GM12878 (cell line): Measurements from ENCODE around the gene HS1BP3. TPM values are rescaled to one million over a fixed set of nuclear protein-coding genes. Genes with fewer than 3 reads are reported as not detected.

ENCODE experiments used
- ATAC-seq: fragments of 200-7000 bp; cut with Tn5 transposase; 3 replicates; pipeline ENCODE4 v1.9.1; 2020; ENCODE audit warnings: mild to moderate bottlenecking, moderate library complexity
- BruUV-seq: library from RNA; stranded (reverse); fragments of 400-500 nt; replicated peaks from 2 replicates; lab custom pipeline; 2021; lab: Mats Ljungman, UMichigan
- CTCF ChIA-PET: fragments of 300-600 bp; sonication (Branson Sonifier 250); formaldehyde crosslinking; extraction: SDS; loops from one replicate; lab custom pipeline; 2021; ENCODE audit warnings: inconsistent platforms; lab: Yijun Ruan, JAX
- POLR2A ChIA-PET: fragments of 350-600 bp; formaldehyde crosslinking; extraction: SDS; loops from one replicate; lab custom pipeline; 2021; ENCODE audit warnings: inconsistent platforms; lab: Charles Lee
- RAD21 ChIA-PET: fragments of 300-600 bp; sonication (Branson Sonifier 250); formaldehyde crosslinking; loops from one replicate; lab custom pipeline; 2023; ENCODE audit warnings: antibody characterized with exemption; ENCODE audit not compliant: unreplicated experiment; lab: Charles Lee
- SMC1A ChIA-PET: fragments of 300-600 bp; sonication (Branson Sonifier 250); formaldehyde crosslinking; loops from one replicate; lab custom pipeline; 2023; ENCODE audit not compliant: unreplicated experiment, uncharacterized antibody; lab: Charles Lee
- DNase-seq: peaks from one replicate; pipeline ENCODE4 v3.0.0-alpha.2; 2011; ENCODE audit warnings: low read depth, low spot score
- FAIRE-seq: peaks from 3 replicates; lab custom pipeline; 2011; peaks lifted over from hg19 to GRCh38; lab: Jason Lieb, UNC
- H2AFZ ChIP-seq: 2 replicates; pipeline ENCODE4 v1.6.0; 2011; ENCODE audit warnings: low read depth, low read length, control low read depth; ENCODE audit not compliant: control insufficient read depth
- H3K27ac ChIP-seq: 2 replicates; pipeline ENCODE4 v1.5.1; 2011; ENCODE audit warnings: control low read depth; ENCODE audit not compliant: control insufficient read depth, insufficient read depth
- H3K27me3 ChIP-seq, 2 experiments: replicated peaks in 1 of 2; 2 replicates each; pipeline versions ENCODE4 v1.6.0 to v1.6.1; 2011; ENCODE audit warnings: low read length in 1 of 2; ENCODE audit not compliant: control insufficient read depth in 2 of 2, insufficient read depth in 2 of 2
- H3K36me3 ChIP-seq, 2 experiments: 2 replicates each; pipeline ENCODE4 v1.5.1; 2011; ENCODE audit warnings: low read length in 1 of 2; ENCODE audit not compliant: control insufficient read depth in 2 of 2, insufficient read depth in 2 of 2
- H3K4me1 ChIP-seq: 2 replicates; pipeline ENCODE4 v1.6.1; 2011; ENCODE audit warnings: mild to moderate bottlenecking, low read length, moderate library complexity, mixed read lengths; ENCODE audit not compliant: control insufficient read depth, insufficient read depth
- H3K4me2 ChIP-seq: 2 replicates; pipeline ENCODE4 v1.6.0; 2011; ENCODE audit warnings: control low read depth; ENCODE audit not compliant: control insufficient read depth, insufficient read depth
- H3K4me3 ChIP-seq: fragments of 200-600 bp; sonication (generic); 2 replicates; pipeline ENCODE4 v1.5.1; 2016
- H3K79me2 ChIP-seq: 2 replicates; pipeline ENCODE4 v1.6.0; 2011; ENCODE audit warnings: low read length; ENCODE audit not compliant: control insufficient read depth, insufficient read depth
- H3K9ac ChIP-seq: 2 replicates; pipeline ENCODE4 v1.8.0; 2011; ENCODE audit warnings: low read length, control low read depth, mixed read lengths; ENCODE audit not compliant: control insufficient read depth, insufficient read depth
- H3K9me3 ChIP-seq: replicated peaks from 3 replicates; pipeline ENCODE4 v1.5.1; 2011; ENCODE audit warnings: mild to moderate bottlenecking, low read length; ENCODE audit not compliant: control insufficient read depth, insufficient read depth
- H4K20me1 ChIP-seq: 2 replicates; pipeline ENCODE4 v1.6.0; 2011; ENCODE audit not compliant: control insufficient read depth, insufficient read depth
- BACH1 ChIP-seq: fragments of 450-650 bp; IDR thresholded peaks from 2 replicates; pipeline ENCODE4 v1.6.1; 2017; ENCODE audit warnings: mild to moderate bottlenecking, borderline replicate concordance
- CBX5 ChIP-seq: sonication (generic); IDR thresholded peaks from 2 replicates; pipeline ENCODE4 v1.6.1; 2016; ENCODE audit warnings: low read depth, moderate library complexity, mild to moderate bottlenecking, inconsistent platforms
- CHD4 ChIP-seq: fragments of 200-600 bp; sonication (generic); IDR thresholded peaks from 2 replicates; pipeline ENCODE4 v1.6.1; 2016; ENCODE audit warnings: mild to moderate bottlenecking
- FOS ChIP-seq: IDR thresholded peaks from 3 replicates; pipeline ENCODE4 v1.6.1; 2011; ENCODE audit warnings: borderline replicate concordance; ENCODE audit not compliant: insufficient read length; ENCODE audit errors: extremely low read depth
- PML ChIP-seq: IDR thresholded peaks from 2 replicates; pipeline ENCODE4 v1.6.1; 2012; ENCODE audit warnings: low read length, inconsistent platforms
- POLR2A ChIP-seq: IDR thresholded peaks from 2 replicates; pipeline ENCODE4 v1.6.1; 2011; ENCODE audit warnings: low read depth, mild to moderate bottlenecking, low read length
- POLR2AphosphoS2 ChIP-seq: IDR thresholded peaks from 2 replicates; pipeline ENCODE4 v1.6.1; 2011; ENCODE audit warnings: low read depth, mild to moderate bottlenecking, low read length, improper control_type of control experiment, moderate library complexity
- RELA ChIP-seq: fragments of 450-650 bp; IDR thresholded peaks from 2 replicates; pipeline ENCODE4 v1.8.0; 2014; ENCODE audit warnings: borderline replicate concordance; ENCODE audit not compliant: partially characterized antibody
- SP1 ChIP-seq: IDR thresholded peaks from one replicate; pipeline ENCODE4 v1.6.1; 2011; ENCODE audit warnings: low read depth, low read length
- SRF ChIP-seq, 2 experiments: IDR thresholded peaks; 2 replicates each; pipeline ENCODE4 v1.6.1; 2011; ENCODE audit warnings: low read depth in 2 of 2, low read length in 2 of 2, mild to moderate bottlenecking in 1 of 2, moderate library complexity in 1 of 2
- WGBS: methylation state at CpG from one replicate; pipeline ENCODE4 v1.1.6; 2016; ENCODE audit warnings: low lambda C conversion rate; ENCODE audit not compliant: insufficient replicate concordance, insufficient coverage; ENCODE audit errors: missing lambda C conversion rate; 5-methylcytosine and 5-hydroxymethylcytosine counted together
- in situ Hi-C: fragments of 300-500 bp; cut with MboI; formaldehyde crosslinking; loops from 9 replicates; pipeline ENCODE4 v1.14.3; 2018; ENCODE audit warnings: mixed read lengths
- intact Hi-C: fragments of 100-400 bp; cut with micrococcal nuclease; formaldehyde crosslinking; loops from one replicate; pipeline ENCODE4 v1.14.2; 2022; ENCODE audit not compliant: unreplicated experiment
- polyA plus RNA-seq, 11 experiments: library from polyadenylated mRNA; depleted of rRNA in 4 of 11; unstranded in 6 of 11; stranded (reverse) in 5 of 11; fragments of >200 nt; fragmentation: Nextera tagmentation in 4 of 11; fragmentation: Illumina TruSeq in 1 of 11; extraction: Ambion mirVana in 4 of 11; extraction: Trizol in 1 of 11; gene quantifications; 1 replicate in 1 of 11; 2 replicates in 10 of 11; pipeline versions ENCODE4 v1.2.1 to v1.2.3, GENCODE V29; 2011 to 2016; ENCODE audit warnings: inconsistent platforms in 2 of 11, missing spikeins in 2 of 11, low read depth in 1 of 11
- total RNA-seq, 4 experiments: library from RNA; depleted of rRNA in 3 of 4; stranded (reverse); fragments of >200 nt in 3 of 4; fragmentation: Illumina TruSeq in 1 of 4; extraction: Trizol in 1 of 4; gene quantifications; 2 replicates each; pipeline versions ENCODE4 v1.2.1 to v1.2.3, GENCODE V29; 2013 to 2021
- TF ChIP-seq, protein P1 (sequence below): IDR thresholded peaks from 2 replicates; pipeline ENCODE4 v1.6.1; 2012; ENCODE audit warnings: mild to moderate bottlenecking, low read depth, low read length
- TF ChIP-seq, protein P2 (sequence below): IDR thresholded peaks from 2 replicates; pipeline ENCODE4 v1.6.1; 2012; ENCODE audit warnings: low read depth, low read length, improper control_type of control experiment
- TF ChIP-seq, protein P3 (sequence below): IDR thresholded peaks from 2 replicates; pipeline ENCODE4 v1.6.1; 2012; ENCODE audit warnings: low read depth, low read length, improper control_type of control experiment
- TF ChIP-seq, protein P4 (sequence below), 3 experiments: IDR thresholded peaks in 2 of 3; conservative IDR thresholded peaks in 1 of 3; 2 replicates each; pipeline ENCODE4 v1.5.1; 2011; ENCODE audit warnings: low read depth in 3 of 3, low read length in 3 of 3, mild to moderate bottlenecking in 3 of 3, control low read depth in 2 of 3, moderate library complexity in 2 of 3, inconsistent platforms in 1 of 3, mixed read lengths in 1 of 3; ENCODE audit not compliant: control insufficient read depth in 2 of 3, insufficient read depth in 1 of 3; ENCODE audit errors: extremely low read depth in 1 of 3

HS1BP3 gene
- total and polyA plus RNA-seq, 10 of the 15 experiments (the other 5 are each of a cell fraction or from before 2014, with no cell fraction given) = 0.47 to 7.2 (median 4.6) TPM

DNA sequence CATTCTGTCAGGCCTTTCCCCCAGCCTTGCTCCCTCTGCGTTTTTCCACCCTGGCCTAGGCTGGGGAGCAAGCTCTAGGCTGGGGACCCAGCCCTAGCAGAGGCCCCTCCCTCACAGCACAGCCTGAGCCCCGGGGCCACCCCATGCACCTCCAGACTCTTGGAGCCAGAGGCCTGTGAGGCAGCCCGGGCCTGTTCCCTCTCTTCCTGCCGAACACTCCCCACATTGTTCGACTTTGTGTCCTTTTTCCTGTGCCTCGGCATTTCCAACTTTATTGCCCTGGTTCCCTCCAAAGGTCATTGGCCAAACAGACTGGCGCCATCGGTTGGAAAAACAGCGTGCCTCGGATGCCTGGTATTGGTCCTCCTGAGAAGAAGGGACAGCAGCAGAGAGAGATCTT lies 79.7 kb downstream of the HS1BP3 start (continued):
- TF ChIP-seq, protein P1, sequence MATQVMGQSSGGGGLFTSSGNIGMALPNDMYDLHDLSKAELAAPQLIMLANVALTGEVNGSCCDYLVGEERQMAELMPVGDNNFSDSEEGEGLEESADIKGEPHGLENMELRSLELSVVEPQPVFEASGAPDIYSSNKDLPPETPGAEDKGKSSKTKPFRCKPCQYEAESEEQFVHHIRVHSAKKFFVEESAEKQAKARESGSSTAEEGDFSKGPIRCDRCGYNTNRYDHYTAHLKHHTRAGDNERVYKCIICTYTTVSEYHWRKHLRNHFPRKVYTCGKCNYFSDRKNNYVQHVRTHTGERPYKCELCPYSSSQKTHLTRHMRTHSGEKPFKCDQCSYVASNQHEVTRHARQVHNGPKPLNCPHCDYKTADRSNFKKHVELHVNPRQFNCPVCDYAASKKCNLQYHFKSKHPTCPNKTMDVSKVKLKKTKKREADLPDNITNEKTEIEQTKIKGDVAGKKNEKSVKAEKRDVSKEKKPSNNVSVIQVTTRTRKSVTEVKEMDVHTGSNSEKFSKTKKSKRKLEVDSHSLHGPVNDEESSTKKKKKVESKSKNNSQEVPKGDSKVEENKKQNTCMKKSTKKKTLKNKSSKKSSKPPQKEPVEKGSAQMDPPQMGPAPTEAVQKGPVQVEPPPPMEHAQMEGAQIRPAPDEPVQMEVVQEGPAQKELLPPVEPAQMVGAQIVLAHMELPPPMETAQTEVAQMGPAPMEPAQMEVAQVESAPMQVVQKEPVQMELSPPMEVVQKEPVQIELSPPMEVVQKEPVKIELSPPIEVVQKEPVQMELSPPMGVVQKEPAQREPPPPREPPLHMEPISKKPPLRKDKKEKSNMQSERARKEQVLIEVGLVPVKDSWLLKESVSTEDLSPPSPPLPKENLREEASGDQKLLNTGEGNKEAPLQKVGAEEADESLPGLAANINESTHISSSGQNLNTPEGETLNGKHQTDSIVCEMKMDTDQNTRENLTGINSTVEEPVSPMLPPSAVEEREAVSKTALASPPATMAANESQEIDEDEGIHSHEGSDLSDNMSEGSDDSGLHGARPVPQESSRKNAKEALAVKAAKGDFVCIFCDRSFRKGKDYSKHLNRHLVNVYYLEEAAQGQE = no peak
- no peak for TF ChIP-seq SP1

DNA sequence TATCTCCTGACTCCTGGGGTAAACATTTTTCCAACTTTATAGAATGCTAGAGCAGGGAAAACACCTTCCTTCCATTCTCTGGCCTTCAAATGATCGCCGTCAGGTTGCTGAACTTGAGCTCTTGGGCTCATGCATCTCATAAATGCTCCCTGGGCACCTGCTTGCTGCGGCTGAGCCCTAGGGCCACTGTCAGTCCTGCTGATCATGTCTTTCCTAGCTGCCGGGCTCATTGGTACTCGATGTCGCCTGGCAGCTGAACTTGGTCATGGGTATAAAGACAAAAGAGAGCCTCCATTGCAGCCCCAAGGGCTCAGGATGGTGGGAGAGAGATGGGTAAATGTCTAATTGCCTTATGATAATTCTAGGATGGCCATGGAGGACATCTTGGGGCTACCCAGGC lies 80.6 kb downstream of the HS1BP3 start:
- SMC1A ChIA-PET = interaction anchor here (2.0 kb wide), 1 partner anchor 10 kb away, joined by 4 read pairs; no protein-coding TSS in a partner anchor
- CTCF ChIA-PET = no interaction called here
- no peak overlapping the region for H3K4me2 ChIP-seq
- intact Hi-C loops (no loop called here), in situ Hi-C loops (no loop called here)
- no peaks in the 10 kb centered on the region for H3K79me2 ChIP-seq
- no peak for DNase-seq
- H3K27me3 ChIP-seq = no peaks in the 10 kb centered on the region; a peak in 1 of 4 replicates
- no peak overlapping the region for H3K27ac ChIP-seq
- RAD21 ChIA-PET = no interaction called here
- no peaks in the 10 kb centered on the region for H4K20me1 ChIP-seq
- WGBS = 94% methylated on average over 6 of the region's 6 CpGs
- POLR2A ChIA-PET = no interaction called here
- no peak overlapping the region for H2AFZ ChIP-seq
- no peaks in the 10 kb centered on the region for H3K9me3 ChIP-seq
- ATAC-seq = no peak
- H3K36me3 ChIP-seq = no peaks in the 10 kb centered on the region
- no peak for FAIRE-seq
- H3K4me3 ChIP-seq = no peak overlapping the region
- BruUV-seq = no TSS peak
- no peak overlapping the region for H3K9ac ChIP-seq
- H3K4me1 ChIP-seq = no peaks in the 10 kb centered on the region
- TF ChIP-seq, protein P2, sequence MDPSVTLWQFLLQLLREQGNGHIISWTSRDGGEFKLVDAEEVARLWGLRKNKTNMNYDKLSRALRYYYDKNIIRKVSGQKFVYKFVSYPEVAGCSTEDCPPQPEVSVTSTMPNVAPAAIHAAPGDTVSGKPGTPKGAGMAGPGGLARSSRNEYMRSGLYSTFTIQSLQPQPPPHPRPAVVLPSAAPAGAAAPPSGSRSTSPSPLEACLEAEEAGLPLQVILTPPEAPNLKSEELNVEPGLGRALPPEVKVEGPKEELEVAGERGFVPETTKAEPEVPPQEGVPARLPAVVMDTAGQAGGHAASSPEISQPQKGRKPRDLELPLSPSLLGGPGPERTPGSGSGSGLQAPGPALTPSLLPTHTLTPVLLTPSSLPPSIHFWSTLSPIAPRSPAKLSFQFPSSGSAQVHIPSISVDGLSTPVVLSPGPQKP = no peak
- TF ChIP-seq, protein P3, sequence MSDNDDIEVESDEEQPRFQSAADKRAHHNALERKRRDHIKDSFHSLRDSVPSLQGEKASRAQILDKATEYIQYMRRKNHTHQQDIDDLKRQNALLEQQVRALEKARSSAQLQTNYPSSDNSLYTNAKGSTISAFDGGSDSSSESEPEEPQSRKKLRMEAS = no peak
- TF ChIP-seq PML (no peak), FOS (no peak), POLR2A (no peak), CHD4 (no peak), SRF (IDR thresholded peaks at IDR 0.05; ENCODE audit: low read depth in 2 of 2, low read length in 2 of 2) (no peak), BACH1 (no peak), RELA (no peak), CBX5 (no peak), POLR2AphosphoS2 (no peak)
- TF ChIP-seq, protein P4, sequence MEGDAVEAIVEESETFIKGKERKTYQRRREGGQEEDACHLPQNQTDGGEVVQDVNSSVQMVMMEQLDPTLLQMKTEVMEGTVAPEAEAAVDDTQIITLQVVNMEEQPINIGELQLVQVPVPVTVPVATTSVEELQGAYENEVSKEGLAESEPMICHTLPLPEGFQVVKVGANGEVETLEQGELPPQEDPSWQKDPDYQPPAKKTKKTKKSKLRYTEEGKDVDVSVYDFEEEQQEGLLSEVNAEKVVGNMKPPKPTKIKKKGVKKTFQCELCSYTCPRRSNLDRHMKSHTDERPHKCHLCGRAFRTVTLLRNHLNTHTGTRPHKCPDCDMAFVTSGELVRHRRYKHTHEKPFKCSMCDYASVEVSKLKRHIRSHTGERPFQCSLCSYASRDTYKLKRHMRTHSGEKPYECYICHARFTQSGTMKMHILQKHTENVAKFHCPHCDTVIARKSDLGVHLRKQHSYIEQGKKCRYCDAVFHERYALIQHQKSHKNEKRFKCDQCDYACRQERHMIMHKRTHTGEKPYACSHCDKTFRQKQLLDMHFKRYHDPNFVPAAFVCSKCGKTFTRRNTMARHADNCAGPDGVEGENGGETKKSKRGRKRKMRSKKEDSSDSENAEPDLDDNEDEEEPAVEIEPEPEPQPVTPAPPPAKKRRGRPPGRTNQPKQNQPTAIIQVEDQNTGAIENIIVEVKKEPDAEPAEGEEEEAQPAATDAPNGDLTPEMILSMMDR (IDR thresholded peaks at IDR 0.05 in 2 of 3, conservative IDR thresholded peaks at IDR 0.05 in 1 of 3; ENCODE audit: control insufficient read depth in 2 of 3, extremely low read depth in 1 of 3, insufficient read depth in 1 of 3, low read depth in 3 of 3, low read length in 3 of 3) = no peak
